Keratinocyte (primary cell): ENCODE measurements around the gene ZBTB40.

ENCODE experiments used
- CTCF ChIP-seq, 3 experiments: IDR thresholded peaks in 1 of 3; conservative IDR thresholded peaks in 1 of 3; optimal IDR thresholded peaks in 1 of 3; 2 replicates in 2 of 3; 3 replicates in 1 of 3; pipeline versions ENCODE3 to v1.5.1; 2011; ENCODE audit warnings: low read length in 3 of 3, mild to moderate bottlenecking in 3 of 3, moderate library complexity in 2 of 3, control low read depth in 1 of 3, inconsistent platforms in 1 of 3; ENCODE audit not compliant: insufficient read depth in 2 of 3; ENCODE audit errors: extremely low read depth in 1 of 3
- EZH2 ChIP-seq: IDR thresholded peaks from one replicate; pipeline ENCODE4 v1.6.1; 2012; ENCODE audit warnings: inconsistent platforms, mild to moderate bottlenecking, low read length, moderate library complexity

- TF ChIP-seq CTCF (optimal IDR thresholded peaks at IDR 0.05 in 1 of 3, IDR thresholded peaks at IDR 0.05 in 1 of 3, conservative IDR thresholded peaks at IDR 0.05 in 1 of 3; ENCODE audit: extremely low read depth in 1 of 3, insufficient read depth in 2 of 3, low read length in 3 of 3) (no peak), EZH2 (no peak)
These were observed 74.0 kb downstream of the ZBTB40 start for GRCh38 chr1:22525646-22526045.
